K562 (cell line): Measurements from ENCODE around the gene SFSWAP. TPM values are rescaled to one million over a fixed set of nuclear protein-coding genes. Genes with fewer than 3 reads are reported as not detected.

Experiments used
- ATAC-seq: fragments of 200-7000 bp; cut with Tn5 transposase; 3 replicates; pipeline ENCODE4 v1.9.1; 2020; ENCODE audit warnings: moderate library complexity
- BruUV-seq: library from RNA; stranded (reverse); fragments of 400-500 nt; replicated peaks from 2 replicates; lab custom pipeline; 2021; lab: Mats Ljungman, UMichigan
- CTCF ChIA-PET: fragments of 300-600 bp; formaldehyde crosslinking; extraction: SDS; loops from one replicate; lab custom pipeline; 2021; ENCODE audit warnings: low intra/inter-chr PET ratio; lab: Yijun Ruan, JAX
- POLR2A ChIA-PET: fragments of 300-600, 350-650 bp; sonication (Branson Sonifier 250); formaldehyde crosslinking; extraction: SDS; loops from one replicate; lab custom pipeline; 2021; ENCODE audit warnings: antibody characterized with exemption, inconsistent platforms; lab: Yijun Ruan, JAX
- DNase-seq, 4 experiments: peaks; one replicate each; pipeline versions ENCODE4 v3.0.0 to v3.0.0-alpha.2; 2011 to 2018; ENCODE audit warnings: low spot score in 3 of 4, mixed read lengths in 3 of 4; ENCODE audit errors: extremely low read depth in 1 of 4
- FAIRE-seq: peaks from 2 replicates; lab custom pipeline; 2011; peaks lifted over from hg19 to GRCh38; lab: Jason Lieb, UNC
- H2AFZ ChIP-seq: 2 replicates; pipeline ENCODE4 v1.6.0; 2011; ENCODE audit warnings: low read depth, low read length, control low read depth, inconsistent platforms
- H3K27ac ChIP-seq: fragments of 200-600 bp; 3 replicates; pipeline ENCODE4 v1.8.0; 2011; ENCODE audit warnings: low read depth, mild to moderate bottlenecking, control low read depth, inconsistent platforms, low read length, moderate library complexity, mixed read lengths; ENCODE audit errors: extremely low read depth
- H3K27me3 ChIP-seq, 2 experiments: fragments of 300-600 bp in 1 of 2; 2 replicates in 1 of 2; 3 replicates in 1 of 2; pipeline versions ENCODE4 v1.6.0 to v1.8.0; 2011; ENCODE audit warnings: inconsistent platforms in 2 of 2, low read length in 2 of 2, mild to moderate bottlenecking in 1 of 2, mixed read lengths in 1 of 2, moderate library complexity in 1 of 2; ENCODE audit not compliant: control insufficient read depth in 2 of 2, insufficient read depth in 2 of 2
- H3K36me3 ChIP-seq: fragments of 300-600 bp; 3 replicates; pipeline ENCODE4 v1.8.0; 2011; ENCODE audit warnings: mild to moderate bottlenecking, low read length, inconsistent platforms; ENCODE audit not compliant: control insufficient read depth, insufficient read depth
- H3K4me1 ChIP-seq, 2 experiments: fragments of 200-600 bp in 1 of 2; replicated peaks in 1 of 2; 2 replicates in 1 of 2; 3 replicates in 1 of 2; pipeline versions ENCODE4 v1.5.1 to v1.8.0; 2011; ENCODE audit warnings: inconsistent platforms in 2 of 2, low read length in 2 of 2, mild to moderate bottlenecking in 1 of 2, mixed read lengths in 1 of 2, moderate library complexity in 1 of 2; ENCODE audit not compliant: control insufficient read depth in 2 of 2, insufficient read depth in 2 of 2
- H3K4me2 ChIP-seq: 2 replicates; pipeline ENCODE4 v1.6.1; 2011; ENCODE audit warnings: low read length, control low read depth, inconsistent platforms, mixed read lengths; ENCODE audit not compliant: insufficient read depth
- H3K4me3 ChIP-seq: fragments of 200-600 bp; sonication (generic), shearing (Covaris generic); 2 replicates; pipeline ENCODE4 v1.5.1; 2016; ENCODE audit warnings: control low read depth, inconsistent platforms
- H3K79me2 ChIP-seq: fragments of 200-600 bp; 3 replicates; pipeline ENCODE4 v1.8.0; 2011; ENCODE audit warnings: low read length, inconsistent platforms; ENCODE audit not compliant: control insufficient read depth, insufficient read depth
- H3K9ac ChIP-seq, 2 experiments: 2 replicates each; pipeline versions ENCODE4 v1.6.0 to v1.6.1; 2011; ENCODE audit warnings: low read depth in 2 of 2, low read length in 2 of 2, control low read depth in 1 of 2, inconsistent platforms in 1 of 2, mild to moderate bottlenecking in 1 of 2, mixed read lengths in 1 of 2; ENCODE audit not compliant: insufficient read depth in 1 of 2
- H3K9me1 ChIP-seq: one replicate; pipeline ENCODE4 v1.6.0; 2011; ENCODE audit warnings: inconsistent platforms, mild to moderate bottlenecking, low read length, moderate library complexity; ENCODE audit not compliant: control insufficient read depth, insufficient read depth
- H3K9me3 ChIP-seq: replicated peaks from 2 replicates; pipeline ENCODE4 v1.5.1; 2011; ENCODE audit warnings: low read depth, low read length, inconsistent platforms; ENCODE audit not compliant: control insufficient read depth, insufficient read depth
- H4K20me1 ChIP-seq: replicated peaks from 2 replicates; pipeline ENCODE4 v1.6.1; 2011; ENCODE audit warnings: low read length, inconsistent platforms, mixed read lengths; ENCODE audit not compliant: control insufficient read depth, insufficient read depth
- CLOCK ChIP-seq: fragments of 250-450 bp; sonication (Bioruptor Pico); IDR thresholded peaks from 2 replicates; pipeline ENCODE4 v1.4.0; 2020; ENCODE audit warnings: mild to moderate bottlenecking, moderate library complexity, borderline replicate concordance
- GABPB1 ChIP-seq: sonication (generic); formaldehyde crosslinking; IDR thresholded peaks from 2 replicates; pipeline ENCODE4 v1.8.0; 2022; ENCODE audit warnings: mild to moderate bottlenecking, missing genetic modification reagents
- HEY1 ChIP-seq: fragments of 250-450 bp; sonication (Bioruptor Pico); IDR thresholded peaks from 2 replicates; pipeline ENCODE4 v1.5.0; 2020; ENCODE audit warnings: mild to moderate bottlenecking, moderate library complexity, borderline replicate concordance
- HOXB6 ChIP-seq: fragments of 250-450 bp; sonication (Bioruptor Pico); IDR thresholded peaks from 2 replicates; pipeline ENCODE4 v1.5.1; 2022; ENCODE audit warnings: mild to moderate bottlenecking, borderline replicate concordance
- MITF ChIP-seq: IDR thresholded peaks from 2 replicates; pipeline ENCODE4 v1.6.1; 2014; ENCODE audit warnings: antibody characterized with exemption
- POLR3A ChIP-seq: IDR thresholded peaks from 2 replicates; pipeline ENCODE4 v1.6.1; 2011; ENCODE audit warnings: borderline replicate concordance, mild to moderate bottlenecking, moderate library complexity; ENCODE audit not compliant: insufficient read length, insufficient read depth; ENCODE audit errors: extremely low read depth
- PYGO2 ChIP-seq: fragments of 450-650 bp; IDR thresholded peaks from 2 replicates; pipeline ENCODE4 v1.6.1; 2016; ENCODE audit warnings: mild to moderate bottlenecking, missing genetic modification characterization, moderate library complexity, missing compliant biosample characterization
- RREB1 ChIP-seq: fragments of 250-450 bp; sonication (Bioruptor Pico); IDR thresholded peaks from 2 replicates; pipeline ENCODE4 v1.4.0; 2020
- ZNF431 ChIP-seq: sonication (generic); formaldehyde crosslinking; IDR thresholded peaks from 2 replicates; pipeline ENCODE4 v1.8.0; 2022; ENCODE audit warnings: mild to moderate bottlenecking, missing genetic modification reagents
- WGBS: fragments of 100-300 bp; shearing (Covaris generic); methylation state at CpG from one replicate; pipeline ENCODE4 v1.1.6; 2016; ENCODE audit warnings: low coverage, mixed read lengths; ENCODE audit not compliant: insufficient coverage; ENCODE audit errors: missing lambda C conversion rate; 5-methylcytosine and 5-hydroxymethylcytosine counted together
- in situ Hi-C: fragments of 300-500 bp; cut with MboI; formaldehyde crosslinking; loops from 4 replicates; pipeline ENCODE4 v1.15.0; 2018; ENCODE audit warnings: inconsistent platforms, mixed read lengths
- intact Hi-C: fragments of 100-400 bp; cut with micrococcal nuclease; formaldehyde crosslinking; loops from 2 replicates; pipeline ENCODE4 v1.14.2; 2022
- polyA plus RNA-seq, 8 experiments: library from polyadenylated mRNA; depleted of rRNA in 4 of 8; stranded (reverse) in 5 of 8; unstranded in 3 of 8; fragments of >200 nt; fragmentation: Nextera tagmentation in 2 of 8; fragmentation: Illumina TruSeq in 1 of 8; extraction: Ambion mirVana in 2 of 8; extraction: Trizol in 1 of 8; gene quantifications; 2 replicates each; pipeline versions ENCODE4 v1.2.1 to v1.2.3, GENCODE V29; 2011 to 2014; ENCODE audit warnings: inconsistent platforms in 1 of 8, missing spikeins in 1 of 8
- total RNA-seq, 7 experiments: library from RNA; depleted of rRNA in 6 of 7; stranded (reverse); fragments of >200 nt in 6 of 7; fragmentation: Illumina TruSeq in 2 of 7; extraction: Trizol in 2 of 7; gene quantifications; 2 replicates each; pipeline versions ENCODE4 v1.2.1 to v1.2.3, GENCODE V29; 2011 to 2021; ENCODE audit warnings: low replicate concordance in 1 of 7

The SFSWAP gene
- total and polyA plus RNA-seq, 9 of the 15 experiments (the other 6 are each of a cell fraction or from before 2014, with no cell fraction given): 2.4 to 60.4 (median 32.6) TPM

GRCh38 chr12:131684015-131684725 is 26.7 kb upstream of the SFSWAP start:
- Histone ChIP-seq H3K27ac (no peak overlapping the region), H3K4me1 (peaks cover 7 to 32% of the 10 kb centered on the region in 2 experiments; a peak in 4 of 5 replicates), H3K9me1 (no peaks in the 10 kb centered on the region), H3K9ac (no peak overlapping the region), H3K79me2 (no peaks in the 10 kb centered on the region), H3K9me3 (peaks cover 6% of the 10 kb centered on the region), H3K36me3 (no peaks in the 10 kb centered on the region), H4K20me1 (no peaks in the 10 kb centered on the region), H2AFZ (no peak overlapping the region), H3K27me3 (peaks cover 0 to 21% of the 10 kb centered on the region in 2 experiments; a peak in 3 of 5 replicates), H3K4me2 (no peak overlapping the region; the same call in 1 of the 2 replicates), H3K4me3 (no peak overlapping the region)
- FAIRE-seq: no peak
- WGBS: 13% methylated on average over 26 of the region's 26 CpGs
- DNase-seq: no peak
- no TSS peak for BruUV-seq
- in situ Hi-C loops: no loop called here
- no peak for ATAC-seq
- intact Hi-C loops: no loop called here
- POLR2A ChIA-PET: interaction anchor here (1.0 kb wide), 1 partner anchor 11 kb away, joined by 3 read pairs; no protein-coding TSS in a partner anchor
- CTCF ChIA-PET: no interaction called here
- TF ChIP-seq CLOCK (CRISPR knock-in tag) (no peak), RREB1 (no peak), POLR3A (no peak), PYGO2 (tag) (no peak), GABPB1 (CRISPR knock-in tag) (no peak), HOXB6 (CRISPR knock-in tag) (no peak), HEY1 (no peak), MITF (no peak), ZNF431 (CRISPR knock-in tag) (no peak)
